Body of pancreas (tissue), 4 donors: ENCODE measurements around the gene NDUFAF7. TPM values are rescaled to one million over a fixed set of nuclear protein-coding genes. Genes with fewer than 3 reads are reported as not detected.
"Not testable (repeated sequence)": the region's sequence is repeated elsewhere in the genome, so short reads cannot be mapped to it uniquely, and the experiment has no call there.

Experiments used
- ATAC-seq: fragments of 150-250 bp; one replicate; pipeline ENCODE4 v1.9.1; 2016
- DNase-seq, 4 donors: peaks; one replicate each; pipeline ENCODE4 v3.0.0-alpha.2; 2019
- H3K27ac ChIP-seq, 4 donors: fragments of 200-600 bp; sonication (generic); 1 replicate in 3 of 4; 2 replicates in 1 of 4; pipeline versions ENCODE4 v1.5.1 to v1.6.1; 2016 to 2019; ENCODE audit warnings: mild to moderate bottlenecking in 1 of 4, mixed read lengths in 1 of 4, moderate library complexity in 1 of 4
- H3K27me3 ChIP-seq, 2 donors: fragments of 200-600 bp; sonication (generic); one replicate each; pipeline ENCODE4 v1.6.0; 2016; ENCODE audit warnings: mild to moderate bottlenecking in 1 of 2
- H3K36me3 ChIP-seq, 2 donors: fragments of 200-600 bp; sonication (generic); replicated peaks in 1 of 2; 2 replicates each; pipeline ENCODE4 v1.5.1; 2016; ENCODE audit warnings: low read depth in 2 of 2; ENCODE audit not compliant: insufficient read depth in 1 of 2
- H3K4me1 ChIP-seq: fragments of 200-600 bp; sonication (generic); one replicate; pipeline ENCODE4 v1.6.0; 2016
- H3K4me3 ChIP-seq, 2 donors: fragments of 200-600 bp; sonication (generic); 1 replicate in 1 of 2; 2 replicates in 1 of 2; pipeline ENCODE4 v1.5.1; 2016 to 2019
- H3K9me3 ChIP-seq, 3 donors: fragments of 200-600 bp; sonication (generic); 1 replicate in 2 of 3; 2 replicates in 1 of 3; pipeline ENCODE4 v1.5.1; 2016
- CTCF ChIP-seq, 7 experiments: fragments of 450-650 bp in 4 of 7; fragments of 200-600 bp in 3 of 7; sonication (generic) in 3 of 7; IDR thresholded peaks; one replicate each; pipeline ENCODE4 v1.5.1; 2016 to 2019; ENCODE audit warnings: antibody characterized with exemption in 7 of 7
- POLR2A ChIP-seq, 3 donors: fragments of 450-650 bp; IDR thresholded peaks; one replicate each; pipeline ENCODE4 v1.6.1; 2016; ENCODE audit warnings: antibody characterized with exemption in 3 of 3, mild to moderate bottlenecking in 2 of 3
- WGBS, 2 donors: methylation state at CpG; one replicate each; pipeline ENCODE4 v1.1.5; 2017; 5-methylcytosine and 5-hydroxymethylcytosine counted together
- intact Hi-C: fragments of 100-400 bp; cut with DNase I; formaldehyde crosslinking; loops from one replicate; pipeline ENCODE4 v1.15.1; 2023
- total RNA-seq, 2 donors: library from RNA; depleted of rRNA; stranded (reverse); fragments of >200 nt; gene quantifications; one replicate each; pipeline ENCODE4 v1.1.0, GENCODE V29; 2016

The NDUFAF7 gene
- total RNA-seq, 2 donors from 2014 or later, result 12.2 to 18.5 TPM

- peaks cover 0 to 12% (median 2%) of the 10 kb centered on the region in 3 donors for H3K9me3 ChIP-seq
- peaks cover 3 to 17% of the 10 kb centered on the region in 2 donors for H3K36me3 ChIP-seq
- no peak overlapping the region for H3K27ac ChIP-seq
- intact Hi-C loops, result no loop called here
- WGBS, 2 donors, result 88% methylated on average over 2 of the region's 2 CpGs
- no peak overlapping the region for H3K4me3 ChIP-seq
- no peak for TF ChIP-seq CTCF (IDR thresholded peaks at IDR 0.05)
- TF ChIP-seq POLR2A (IDR thresholded peaks at IDR 0.05), result no peak
- H3K27me3 ChIP-seq, result no peaks in the 10 kb centered on the region
- H3K4me1 ChIP-seq, result no peaks in the 10 kb centered on the region
- DNase-seq (no peak), ATAC-seq (no peak)
Measured at GRCh38 chr2:37203708-37204107, 27.8 kb upstream of the NDUFAF7 start.

- ATAC-seq, H3K4me3 ChIP-seq, DNase-seq, H3K4me1 ChIP-seq, H3K27me3 ChIP-seq, H3K27ac ChIP-seq, intact Hi-C loops: not testable (repeated sequence)
- peaks cover 0 to 13% (median 2%) of the 10 kb centered on the region in 3 donors for H3K9me3 ChIP-seq
- 83 to 87% methylated on average over 8 of the region's 8 CpGs for WGBS, 2 donors
- peaks cover 17 to 22% of the 10 kb centered on the region in 2 donors for H3K36me3 ChIP-seq
Measured at GRCh38 chr2:37205071-37205661, 26.3 kb upstream of the NDUFAF7 start.

DNA sequence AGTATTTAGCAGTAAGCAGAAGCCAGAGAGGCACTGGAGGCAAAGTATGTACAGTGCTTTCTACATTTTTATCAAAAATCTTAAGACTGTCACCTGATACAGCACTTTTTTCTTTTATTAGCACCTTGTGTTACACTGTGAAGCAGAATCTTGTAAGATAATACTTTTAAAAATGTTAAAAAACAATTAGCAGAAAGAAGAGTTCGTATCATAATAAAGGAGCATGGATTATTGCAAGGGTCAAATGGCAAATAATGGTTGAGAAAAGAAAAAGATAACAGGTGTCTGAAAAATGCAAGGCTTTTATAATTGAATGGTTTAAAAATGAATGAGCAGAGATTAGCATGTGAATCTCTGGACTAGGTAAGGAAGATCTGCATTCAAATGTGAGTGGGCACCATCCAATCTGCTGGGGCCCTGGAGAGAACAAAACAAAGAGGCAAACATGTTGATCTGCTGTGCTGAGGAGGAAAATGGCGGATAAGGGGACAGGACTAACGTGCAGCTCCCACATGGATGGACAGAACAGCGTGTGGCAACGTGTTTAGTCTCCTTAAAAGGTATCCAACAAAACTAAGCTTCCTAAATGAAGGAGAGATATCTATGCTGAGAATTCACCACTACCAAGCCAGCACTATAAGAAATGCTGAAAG lies 25.6 kb upstream of the NDUFAF7 start:
- 96% methylated on average over 5 of the region's 5 CpGs for WGBS, 2 donors
- Histone ChIP-seq H3K27me3 (no peaks in the 10 kb centered on the region), H3K4me1 (no peaks in the 10 kb centered on the region), H3K27ac (no peak overlapping the region), H3K4me3 (no peak overlapping the region), H3K9me3 (peaks cover 0 to 13% (median 2%) of the 10 kb centered on the region in 3 donors), H3K36me3 (peaks cover 17 to 27% of the 10 kb centered on the region in 2 donors)
- no peak for ATAC-seq
- TF ChIP-seq CTCF (IDR thresholded peaks at IDR 0.05) (no peak), POLR2A (IDR thresholded peaks at IDR 0.05) (no peak)
- DNase-seq, result no peak
- intact Hi-C loops, result no loop called here

DNA sequence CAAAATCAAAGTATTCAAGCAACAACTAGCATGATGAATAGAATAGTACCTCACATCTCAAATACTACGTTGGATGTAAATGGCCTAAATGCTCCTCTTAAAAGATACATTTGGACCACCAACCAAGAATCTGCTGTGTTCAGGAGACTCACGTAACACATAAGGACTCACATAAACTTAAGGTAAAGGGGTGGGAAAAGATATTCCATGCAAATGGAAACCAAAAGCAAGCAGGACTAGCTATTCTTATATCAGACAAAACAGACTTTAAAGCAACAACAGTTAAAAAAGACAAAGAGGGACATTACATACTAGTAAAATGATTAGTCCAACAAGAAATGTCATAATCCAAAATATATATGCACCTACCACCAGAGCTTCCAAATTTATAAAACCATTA lies 24.7 kb upstream of the NDUFAF7 start:
- intact Hi-C loops, H3K27me3 ChIP-seq, DNase-seq, H3K4me3 ChIP-seq, H3K4me1 ChIP-seq, ATAC-seq, H3K27ac ChIP-seq: not testable (repeated sequence)
- H3K36me3 ChIP-seq, result peaks cover 17 to 29% of the 10 kb centered on the region in 2 donors
- WGBS, 2 donors, result 96 to 98% methylated on average over 2 of the region's 2 CpGs
- H3K9me3 ChIP-seq, result peaks cover 0 to 13% (median 2%) of the 10 kb centered on the region in 3 donors

- Histone ChIP-seq H3K27me3 (no peaks in the 10 kb centered on the region), H3K9me3 (peaks cover 0 to 7% (median 2%) of the 10 kb centered on the region in 3 donors), H3K4me1 (no peaks in the 10 kb centered on the region), H3K27ac (no peak overlapping the region), H3K36me3 (peaks cover 21 to 32% of the 10 kb centered on the region in 2 donors), H3K4me3 (no peak overlapping the region)
- DNase-seq (no peak), ATAC-seq (no peak)
- TF ChIP-seq POLR2A (IDR thresholded peaks at IDR 0.05) (no peak), CTCF (IDR thresholded peaks at IDR 0.05) (no peak)
- intact Hi-C loops, result no loop called here
Measured at GRCh38 chr2:37211212-37211611, 20.2 kb upstream of the NDUFAF7 start.
